Measurements from ENCODE around the gene CEP120. TPM values are rescaled to one million over a fixed set of nuclear protein-coding genes. Genes with fewer than 3 reads are reported as not detected.
"Not testable (repeated sequence)": the region's sequence is repeated elsewhere in the genome, so short reads cannot be mapped to it uniquely, and the experiment has no call there.

CEP120 gene
- total and polyA plus RNA-seq, 4 experiments from 2014 or later, result 18.8 to 70.1 (median 50.5) TPM

- ChIA-PET CTCF (ENCODE audit: partially characterized antibody) (interaction anchor here (1.2 kb wide), 1 partner anchor 15 kb away, joined by 3 read pairs; the partner anchor contains the start of gene CEP120), POLR2A (ENCODE audit: partially characterized antibody) (interaction anchor here (1.3 kb wide), 1 partner anchor 15 kb away, joined by 5 read pairs; the partner anchor contains the start of gene CEP120)
- DNase-seq, result no peak
- intact Hi-C loops (cut with micrococcal nuclease), result no loop called here
- H3K27me3 ChIP-seq (ENCODE audit: insufficient read depth, low read length), result no peaks in the 10 kb centered on the region
- H3K27ac ChIP-seq (ENCODE audit: low read depth, low read length), result no peak overlapping the region
- H3K4me1 ChIP-seq (ENCODE audit: insufficient read depth, low read length), result peaks cover 5% of the 10 kb centered on the region
- Mint-ChIP-seq H3K9me3 (no peaks in the 10 kb centered on the region), H3K36me3 (no peaks in the 10 kb centered on the region), H3K27me3 (no peaks in the 10 kb centered on the region), H3K4me3 (peak overlapping the region in 1 of 8 donors; percentile 56), H3K27ac (peak overlapping the region in 4 of 7 donors; percentile 9 to 82 (median 40)), H3K4me1 (peaks cover 0 to 10% (median 6%) of the 10 kb centered on the region in 4 donors)
- H3K4me3 ChIP-seq (ENCODE audit: low read length in 2 of 2), result no peak overlapping the region
- no peaks in the 10 kb centered on the region for H3K36me3 ChIP-seq (ENCODE audit: insufficient read depth, low read length)
- H3K9me3 ChIP-seq (ENCODE audit: control insufficient read depth in 1 of 2, low read length in 2 of 2), result no peaks in the 10 kb centered on the region
Observed at GRCh38 chr5:123438902-123439301, 15.7 kb upstream of the CEP120 start.

- Mint-ChIP-seq H3K27ac (peak overlapping the region in 3 of 7 donors; percentile 37 to 61 (median 48)), H3K4me1 (peaks cover 0 to 10% (median 6%) of the 10 kb centered on the region in 4 donors), H3K27me3 (peaks cover 0 to 1% of the 10 kb centered on the region in 2 donors), H3K36me3 (no peaks in the 10 kb centered on the region), H3K9me3 (no peaks in the 10 kb centered on the region), H3K4me3 (no peak overlapping the region)
- ChIA-PET CTCF (ENCODE audit: partially characterized antibody) (interaction anchor here (1.2 kb wide), 1 partner anchor 15 kb away, joined by 3 read pairs; the partner anchor contains the start of gene CEP120), POLR2A (ENCODE audit: partially characterized antibody) (interaction anchor here (1.3 kb wide), 1 partner anchor 15 kb away, joined by 5 read pairs; the partner anchor contains the start of gene CEP120)
- DNase-seq, result no peak
- H3K4me3 ChIP-seq (ENCODE audit: low read length in 2 of 2), result no peak overlapping the region
- H3K36me3 ChIP-seq (ENCODE audit: insufficient read depth, low read length), result no peaks in the 10 kb centered on the region
- H3K9me3 ChIP-seq (ENCODE audit: control insufficient read depth in 1 of 2, low read length in 2 of 2), result no peaks in the 10 kb centered on the region
- no peak overlapping the region for H3K27ac ChIP-seq (ENCODE audit: low read depth, low read length)
- no peaks in the 10 kb centered on the region for H3K27me3 ChIP-seq (ENCODE audit: insufficient read depth, low read length)
- peaks cover 5% of the 10 kb centered on the region for H3K4me1 ChIP-seq (ENCODE audit: insufficient read depth, low read length)
- intact Hi-C loops (cut with micrococcal nuclease), result no loop called here
Observed at GRCh38 chr5:123438244-123438643, 15.0 kb upstream of the CEP120 start.

GRCh38 chr5:123436201-123436600, 13.0 kb upstream of the CEP120 start:
- H3K27ac Mint-ChIP-seq, result no peak overlapping the region
- POLR2A ChIA-PET (ENCODE audit: partially characterized antibody), result no interaction called here
- peaks cover 0 to 10% (median 6%) of the 10 kb centered on the region in 4 donors for H3K4me1 Mint-ChIP-seq
- CTCF ChIA-PET (ENCODE audit: partially characterized antibody), result no interaction called here
- H3K27me3 Mint-ChIP-seq, result peaks cover 0 to 3% of the 10 kb centered on the region in 2 donors
- Histone ChIP-seq H3K4me3 (ENCODE audit: low read length in 2 of 2) (no peak overlapping the region), H3K4me1 (ENCODE audit: insufficient read depth, low read length) (peaks cover 5% of the 10 kb centered on the region), H3K9me3 (ENCODE audit: control insufficient read depth in 1 of 2, low read length in 2 of 2) (no peaks in the 10 kb centered on the region), H3K27ac (ENCODE audit: low read depth, low read length) (no peak overlapping the region), H3K27me3 (ENCODE audit: insufficient read depth, low read length) (no peaks in the 10 kb centered on the region), H3K36me3 (ENCODE audit: insufficient read depth, low read length) (no peaks in the 10 kb centered on the region)
- intact Hi-C loops (cut with micrococcal nuclease), result no loop called here
- H3K36me3 Mint-ChIP-seq, result no peaks in the 10 kb centered on the region
- DNase-seq, result no peak
- no peak overlapping the region for H3K4me3 Mint-ChIP-seq
- no peaks in the 10 kb centered on the region for H3K9me3 Mint-ChIP-seq

DNA sequence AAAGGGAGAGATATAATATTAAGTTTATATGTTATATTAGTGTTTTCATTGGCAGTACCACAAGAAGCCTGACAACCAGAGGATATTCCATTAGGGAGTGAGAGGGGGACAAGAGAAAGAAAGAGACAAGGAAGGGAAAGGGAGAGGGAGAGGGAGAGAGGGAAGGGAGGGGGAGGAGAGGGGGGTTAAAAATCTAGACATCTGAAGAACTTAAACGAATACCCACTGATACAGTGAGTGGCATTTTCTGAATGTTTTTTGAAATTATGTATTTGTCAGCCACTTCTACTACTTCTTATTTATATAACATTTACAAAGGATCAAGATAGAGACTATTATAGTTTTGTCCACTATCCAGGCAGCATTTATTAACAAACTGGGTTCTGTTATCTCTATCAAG, 11.6 kb upstream of the CEP120 start:
- H3K36me3 Mint-ChIP-seq, result no peaks in the 10 kb centered on the region
- H3K27ac Mint-ChIP-seq, result no peak overlapping the region
- H3K9me3 ChIP-seq (ENCODE audit: control insufficient read depth in 1 of 2, low read length in 2 of 2), result no peaks in the 10 kb centered on the region
- intact Hi-C loops (cut with micrococcal nuclease), result no loop called here
- ChIA-PET POLR2A (ENCODE audit: partially characterized antibody) (no interaction called here), CTCF (ENCODE audit: partially characterized antibody) (no interaction called here)
- peaks cover 0 to 3% of the 10 kb centered on the region in 2 donors for H3K27me3 Mint-ChIP-seq
- H3K27ac ChIP-seq (ENCODE audit: low read depth, low read length), result no peak overlapping the region
- H3K4me1 ChIP-seq (ENCODE audit: insufficient read depth, low read length), result peaks cover 5% of the 10 kb centered on the region
- no peaks in the 10 kb centered on the region for H3K27me3 ChIP-seq (ENCODE audit: insufficient read depth, low read length)
- DNase-seq, result no peak
- no peak overlapping the region for H3K4me3 ChIP-seq (ENCODE audit: low read length in 2 of 2)
- peaks cover 0 to 10% (median 6%) of the 10 kb centered on the region in 4 donors for H3K4me1 Mint-ChIP-seq
- H3K4me3 Mint-ChIP-seq, result no peak overlapping the region
- H3K9me3 Mint-ChIP-seq, result no peaks in the 10 kb centered on the region
- H3K36me3 ChIP-seq (ENCODE audit: insufficient read depth, low read length), result no peaks in the 10 kb centered on the region

DNA sequence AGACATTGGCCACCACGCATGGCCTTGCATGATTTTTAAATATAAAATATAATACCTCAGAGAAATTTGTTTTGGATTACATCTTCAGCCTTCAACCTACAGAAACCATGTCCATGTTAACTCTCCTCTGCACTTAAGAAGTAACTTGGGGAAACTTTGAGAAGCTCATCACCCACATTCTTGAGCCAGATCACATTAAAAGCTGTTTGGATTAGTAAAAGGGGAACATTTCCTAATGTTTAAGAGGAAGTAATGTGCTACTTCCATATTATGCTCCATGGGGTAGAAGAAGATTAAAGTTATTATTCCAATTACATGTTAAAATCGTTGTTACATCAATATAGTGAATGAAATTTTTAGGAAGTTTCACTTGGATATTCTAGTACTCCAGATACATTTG, 10.4 kb upstream of the CEP120 start:
- H3K36me3 Mint-ChIP-seq, result no peaks in the 10 kb centered on the region
- no peaks in the 10 kb centered on the region for H3K9me3 Mint-ChIP-seq
- ChIA-PET CTCF (ENCODE audit: partially characterized antibody) (interaction anchor here (1.8 kb wide), 1 partner anchor 10 kb away, joined by 9 read pairs; the partner anchor contains the start of gene CEP120), POLR2A (ENCODE audit: partially characterized antibody) (interaction anchor here (1.9 kb wide), 1 partner anchor 10 kb away, joined by 10 read pairs; the partner anchor contains the start of gene CEP120)
- H3K27ac Mint-ChIP-seq, result no peak overlapping the region
- intact Hi-C loops (cut with micrococcal nuclease), result no loop called here
- Histone ChIP-seq H3K4me1 (ENCODE audit: insufficient read depth, low read length) (no peaks in the 10 kb centered on the region), H3K36me3 (ENCODE audit: insufficient read depth, low read length) (no peaks in the 10 kb centered on the region), H3K27ac (ENCODE audit: low read depth, low read length) (no peak overlapping the region), H3K27me3 (ENCODE audit: insufficient read depth, low read length) (no peaks in the 10 kb centered on the region), H3K4me3 (ENCODE audit: low read length in 2 of 2) (no peak overlapping the region), H3K9me3 (ENCODE audit: control insufficient read depth in 1 of 2, low read length in 2 of 2) (no peaks in the 10 kb centered on the region)
- DNase-seq, result no peak
- H3K4me1 Mint-ChIP-seq, result peaks cover 0 to 4% (median 0%) of the 10 kb centered on the region in 4 donors
- H3K4me3 Mint-ChIP-seq, result no peak overlapping the region
- peaks cover 0 to 3% of the 10 kb centered on the region in 2 donors for H3K27me3 Mint-ChIP-seq

GRCh38 chr5:123430441-123430840, 7.2 kb upstream of the CEP120 start:
- H3K27ac ChIP-seq (ENCODE audit: low read depth, low read length); H3K27ac Mint-ChIP-seq; H3K27me3 Mint-ChIP-seq; POLR2A ChIA-PET (ENCODE audit: partially characterized antibody); H3K27me3 ChIP-seq (ENCODE audit: insufficient read depth, low read length); intact Hi-C loops (cut with micrococcal nuclease); H3K4me1 ChIP-seq (ENCODE audit: insufficient read depth, low read length); CTCF ChIA-PET (ENCODE audit: partially characterized antibody); H3K9me3 ChIP-seq (ENCODE audit: control insufficient read depth in 1 of 2, low read length in 2 of 2); H3K36me3 ChIP-seq (ENCODE audit: insufficient read depth, low read length); H3K4me3 ChIP-seq (ENCODE audit: low read length in 2 of 2); H3K4me1 Mint-ChIP-seq; H3K9me3 Mint-ChIP-seq; H3K36me3 Mint-ChIP-seq; DNase-seq; H3K4me3 Mint-ChIP-seq: not testable (repeated sequence)

DNA sequence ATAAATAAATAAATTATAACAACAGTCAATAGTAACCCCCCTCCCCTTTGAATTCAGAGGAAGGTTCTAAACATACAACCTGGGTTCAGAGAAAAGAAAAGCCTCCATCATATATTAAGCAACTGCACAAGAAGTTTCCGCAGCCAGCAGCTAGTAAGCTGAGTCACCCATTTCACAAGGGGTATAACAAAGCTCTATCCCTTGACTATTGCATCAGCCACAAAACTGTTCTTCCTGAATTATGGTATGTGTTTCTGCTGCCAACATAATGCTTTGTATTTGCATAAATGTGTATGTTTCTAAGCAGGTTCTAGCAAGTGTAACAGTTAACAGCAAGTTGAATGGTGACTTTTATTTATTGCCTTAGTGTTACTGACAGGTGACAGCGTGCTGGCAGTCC, 6.8 kb upstream of the CEP120 start:
- Mint-ChIP-seq H3K36me3 (no peaks in the 10 kb centered on the region), H3K4me1 (peaks cover 0 to 6% (median 3%) of the 10 kb centered on the region in 4 donors), H3K27me3 (peaks cover 0 to 3% of the 10 kb centered on the region in 2 donors), H3K27ac (no peak overlapping the region), H3K4me3 (no peak overlapping the region), H3K9me3 (no peaks in the 10 kb centered on the region)
- CTCF ChIA-PET (ENCODE audit: partially characterized antibody), result no interaction called here
- H3K27ac ChIP-seq (ENCODE audit: low read depth, low read length), result no peak overlapping the region
- no peak overlapping the region for H3K4me3 ChIP-seq (ENCODE audit: low read length in 2 of 2)
- no peaks in the 10 kb centered on the region for H3K36me3 ChIP-seq (ENCODE audit: insufficient read depth, low read length)
- no peaks in the 10 kb centered on the region for H3K4me1 ChIP-seq (ENCODE audit: insufficient read depth, low read length)
- H3K9me3 ChIP-seq (ENCODE audit: control insufficient read depth in 1 of 2, low read length in 2 of 2), result no peaks in the 10 kb centered on the region
- POLR2A ChIA-PET (ENCODE audit: partially characterized antibody), result no interaction called here
- intact Hi-C loops (cut with micrococcal nuclease), result no loop called here
- DNase-seq, result no peak
- H3K27me3 ChIP-seq (ENCODE audit: insufficient read depth, low read length), result no peaks in the 10 kb centered on the region
